ENCODE results near the gene SIGLEC1. TPM values are rescaled to one million over a fixed set of nuclear protein-coding genes. Genes with fewer than 3 reads are reported as not detected.
A peak's percentile ranks its signal among the peaks of the same experiment; 100 is the strongest.

Gene SIGLEC1
- total RNA-seq, 1 experiment from 2014 or later, result 0.17 TPM

DNA sequence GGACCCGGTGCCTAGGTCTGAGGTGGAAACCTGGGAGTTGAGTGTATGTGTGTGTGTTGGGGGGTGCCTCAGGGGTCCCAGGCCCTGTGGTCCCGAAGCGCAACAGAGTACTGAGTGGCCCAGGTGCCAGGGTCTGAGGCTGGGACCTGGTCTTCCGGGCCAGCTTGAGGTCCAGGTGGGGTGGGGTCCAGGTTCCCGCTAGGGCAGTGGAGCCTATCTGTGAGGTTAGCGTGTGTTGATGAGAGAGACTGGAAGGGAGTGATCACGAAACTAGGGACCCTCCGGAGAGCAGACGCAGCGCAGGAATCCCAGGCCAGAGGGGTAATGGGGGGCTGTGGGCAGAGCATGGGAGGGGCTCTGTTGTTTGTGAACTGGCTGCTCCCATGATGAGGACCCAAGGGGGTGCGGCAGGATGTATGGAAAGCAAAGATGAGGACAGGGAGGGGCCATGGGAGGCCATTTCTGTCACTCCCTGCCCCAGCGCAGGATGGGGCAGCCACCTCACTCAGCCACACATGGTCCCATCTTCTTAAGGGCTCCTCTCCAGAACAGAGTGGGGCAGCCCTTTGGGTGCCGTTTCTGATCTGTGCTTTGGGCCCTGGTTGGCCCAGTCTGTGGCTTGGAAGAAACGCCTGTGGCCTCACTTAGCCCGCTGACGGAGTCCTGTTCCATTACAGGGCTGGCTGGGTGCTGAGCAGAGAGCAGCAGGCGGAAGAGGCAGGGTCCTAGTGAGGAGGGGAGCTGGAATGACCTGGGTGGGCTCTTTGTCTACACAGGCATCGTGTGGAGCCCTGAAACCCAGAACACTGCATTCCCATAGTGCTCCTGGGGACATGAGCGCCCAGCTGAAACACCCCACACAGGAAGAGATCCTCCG lies 21.0 kb upstream of the SIGLEC1 start:
- Histone ChIP-seq H3K4me3 (replicated peaks in 1 of 2; ENCODE audit: low read depth in 1 of 2, low read length in 2 of 2) (no peak overlapping the region), H3K4me2 (ENCODE audit: low read length) (peak overlapping the region; percentile 35; the same call in 1 of the 2 replicates), H3K9me2 (ENCODE audit: insufficient read depth) (no peaks in the 10 kb centered on the region), H3K27ac (ENCODE audit: low read depth, low read length) (no peak overlapping the region), H3K4me1 (ENCODE audit: control insufficient read depth in 1 of 2, insufficient read depth in 2 of 2, low read length in 2 of 2) (peaks cover 7 to 19% of the 10 kb centered on the region in 2 experiments), H2AFZ (ENCODE audit: low read depth, low read length, poor library complexity, severe bottlenecking) (no peak overlapping the region), H3K36me3 (ENCODE audit: control insufficient read depth in 1 of 2, insufficient read depth in 2 of 2, low read length in 2 of 2) (no peaks in the 10 kb centered on the region), H3K79me2 (ENCODE audit: insufficient read depth, low read length) (no peaks in the 10 kb centered on the region), H4K20me1 (ENCODE audit: insufficient read depth) (no peaks in the 10 kb centered on the region), H3K27me3 (ENCODE audit: insufficient read depth, low read length) (no peaks in the 10 kb centered on the region), H3K9me3 (ENCODE audit: control insufficient read depth in 1 of 2, insufficient read depth in 1 of 2, low read depth in 1 of 2, low read length in 2 of 2) (no peaks in the 10 kb centered on the region), H3K9ac (ENCODE audit: low read length) (no peak overlapping the region)
- intact Hi-C loops (cut with micrococcal nuclease), result no loop called here
- TF ChIP-seq JUND (IDR thresholded peaks at IDR 0.05) (no peak), CEBPB (IDR thresholded peaks at IDR 0.05; ENCODE audit: low read depth) (no peak), ZFX (IDR thresholded peaks at IDR 0.05) (no peak), SIN3A (IDR thresholded peaks at IDR 0.05; ENCODE audit: low read depth) (no peak), REST (IDR thresholded peaks at IDR 0.05; ENCODE audit: low read depth) (no peak), CTCF (IDR thresholded peaks at IDR 0.05 in 2 of 3, conservative IDR thresholded peaks at IDR 0.05 in 1 of 3; ENCODE audit: borderline replicate concordance in 1 of 3, insufficient read depth in 1 of 3, low read depth in 2 of 3, low read length in 2 of 3) (no peak), YY1 (IDR thresholded peaks at IDR 0.05; ENCODE audit: extremely low read depth, insufficient replicate concordance, low read depth, low read length) (no peak), SRF (IDR thresholded peaks at IDR 0.05; ENCODE audit: low read depth) (no peak)
- CTCF ChIA-PET, result no interaction called here
- ATAC-seq (no peak), DNase-seq (ENCODE audit: low read depth, low spot score) (no peak)
- no TSS peak for BruUV-seq (replicated peaks)
- RAD21 ChIA-PET (ENCODE audit: low non-redundant PET in 1 of 2, low total read pairs in 2 of 2, uncharacterized antibody in 2 of 2, unreplicated experiment in 2 of 2), result no interaction called here
- POLR2A ChIA-PET, result interaction anchor here (1.0 kb wide), 1 partner anchor 32 kb away, joined by 4 read pairs; no protein-coding TSS in a partner anchor
